NB4 (cell line): Measurements from ENCODE around the gene PALB2.

Source experiments
- DNase-seq: peaks from one replicate; pipeline ENCODE4 v3.0.0; 2010; ENCODE audit warnings: low read depth
- H3K4me3 ChIP-seq: one replicate; pipeline ENCODE4 v1.5.1; 2011; ENCODE audit warnings: mild to moderate bottlenecking, low read depth, low read length, moderate library complexity
- CTCF ChIP-seq: IDR thresholded peaks from one replicate; pipeline ENCODE4 v1.5.1; 2012; ENCODE audit warnings: low read depth, low read length
- MAX ChIP-seq: IDR thresholded peaks from 2 replicates; pipeline ENCODE4 v1.6.1; 2011; ENCODE audit warnings: low read depth, low read length
- MYC ChIP-seq: IDR thresholded peaks from 2 replicates; pipeline ENCODE4 v1.6.1; 2011; ENCODE audit warnings: low read depth, low read length
- POLR2A ChIP-seq: IDR thresholded peaks from 2 replicates; pipeline ENCODE4 v1.6.1; 2011; ENCODE audit warnings: mild to moderate bottlenecking; ENCODE audit not compliant: insufficient read length; ENCODE audit errors: extremely low read depth

PALB2 gene

GRCh38 chr16:23679986-23680336 lies 38.9 kb upstream of the PALB2 start:
- no peak for TF ChIP-seq POLR2A
- no peak for TF ChIP-seq MYC
- TF ChIP-seq MAX: no peak
- no peak for TF ChIP-seq CTCF
- peak overlapping the region; percentile 95 for H3K4me3 ChIP-seq
- no peak for DNase-seq

- peak; percentile 87 for DNase-seq
- TF ChIP-seq MYC (0 out of 2 replicates have a peak, but pooled peaks have one; percentile 8), POLR2A (no peak), CTCF (no peak), MAX (peak; percentile 44)
Observed at GRCh38 chr16:23679274-23679985, 38.3 kb upstream of the PALB2 start.

GRCh38 chr16:23678430-23679273 lies 37.5 kb upstream of the PALB2 start, which contains the start of gene PLK1:
PLK1 (plus strand) TSS chr16:23678889; CDS start chr16:23678933, 44 bp downstream.
- H3K4me3 ChIP-seq: peak within 1 kb of the TSS; percentile 95
- TF ChIP-seq POLR2A (peak; percentile 65), MYC (peak; percentile 89), CTCF (no peak), MAX (peak; percentile 93)
- peak; percentile 93 for DNase-seq

More at GRCh38 chr16:23679274-23679985, 38.3 kb upstream of the PALB2 start:
- H3K4me3 ChIP-seq: peak overlapping the region; percentile 95

- TF ChIP-seq CTCF (no peak), MAX (no peak), MYC (no peak), POLR2A (no peak)
- no peak overlapping the region for H3K4me3 ChIP-seq
- no peak for DNase-seq
Observed at GRCh38 chr16:23676924-23677480, 35.9 kb upstream of the PALB2 start.

GRCh38 chr16:23673971-23674614 lies 33.0 kb upstream of the PALB2 start:
- no peak overlapping the region for H3K4me3 ChIP-seq
- no peak for TF ChIP-seq POLR2A
- no peak for TF ChIP-seq MYC
- TF ChIP-seq MAX: no peak
- TF ChIP-seq CTCF: no peak
- no peak for DNase-seq
